Right lobe of liver (tissue), 6 donors: ENCODE data around the gene CNOT4. TPM values are rescaled to one million over a fixed set of nuclear protein-coding genes. Genes with fewer than 3 reads are reported as not detected.

Experiments used
- ATAC-seq, 4 donors: fragments of 200-7000 bp; cut with Tn5 transposase; one replicate each; pipeline ENCODE4 v1.9.1; 2020; ENCODE audit warnings: mild to moderate bottlenecking in 4 of 4, moderate library complexity in 4 of 4
- DNase-seq, 3 donors: peaks; one replicate each; pipeline ENCODE4 v3.0.0-alpha.2; 2020
- H3K27ac ChIP-seq, 3 donors: fragments of 200-600 bp; one replicate each; pipeline ENCODE4 v1.8.0; 2022
- H3K27me3 ChIP-seq, 2 donors: fragments of 200-600 bp; one replicate each; pipeline ENCODE4 v1.8.0; 2022
- H3K36me3 ChIP-seq, 4 donors: fragments of 200-600 bp; sonication (generic) in 1 of 4; one replicate each; pipeline versions ENCODE4 v1.5.1 to v1.8.0; 2017 to 2022; ENCODE audit warnings: control low read depth in 1 of 4
- H3K4me1 ChIP-seq, 4 donors: fragments of 200-600 bp; sonication (generic) in 1 of 4; one replicate each; pipeline versions ENCODE4 v1.5.1 to v1.8.0; 2017 to 2022; ENCODE audit warnings: control low read depth in 1 of 4
- H3K4me3 ChIP-seq, 3 donors: fragments of 200-600 bp; one replicate each; pipeline ENCODE4 v1.8.0; 2022
- H3K9me3 ChIP-seq, 4 donors: fragments of 200-600 bp; sonication (generic) in 1 of 4; one replicate each; pipeline versions ENCODE4 v1.5.1 to v1.8.0; 2017 to 2022; ENCODE audit warnings: control low read depth in 1 of 4
- POLR2A ChIP-seq: fragments of 450-650 bp; IDR thresholded peaks from one replicate; pipeline ENCODE4 v1.6.1; 2017; ENCODE audit warnings: antibody characterized with exemption, mild to moderate bottlenecking
- WGBS: methylation state at CpG from one replicate; pipeline ENCODE4 v1.1.6; 2018; ENCODE audit warnings: low coverage, low lambda C conversion rate; ENCODE audit not compliant: insufficient coverage; ENCODE audit errors: missing lambda C conversion rate; 5-methylcytosine and 5-hydroxymethylcytosine counted together
- intact Hi-C, 2 donors: fragments of 100-400 bp; cut with DNase I; formaldehyde crosslinking; loops; one replicate each; pipeline versions ENCODE4 v1.11.2 to v1.14.1; 2022
- total RNA-seq, 6 experiments: library from RNA; depleted of rRNA in 2 of 6; stranded (reverse); fragments of >200 nt in 2 of 6; fragmentation: NEBNext Ultra II Directional in 3 of 6; extraction: Animal tissue kit (Norgen Biotek cat#: 25700) in 3 of 6; gene quantifications; one replicate each; pipeline versions ENCODE4 v1.1.0 to v1.2.4, GENCODE V29; 2016 to 2023
- TF ChIP-seq, protein P1 (sequence below), 4 donors: fragments of 200-600 bp in 3 of 4; fragments of 450-650 bp in 1 of 4; IDR thresholded peaks; one replicate each; pipeline versions ENCODE4 v1.5.1 to v1.8.0; 2016 to 2022; ENCODE audit warnings: antibody characterized with exemption in 4 of 4, mild to moderate bottlenecking in 2 of 4
- donor health status: DM: no; HTN: yes; CAD: no.
- donor health status: DM: no; HTN: no; CAD: no.
- donor health status: DM: no; HTN: no; CAD: no.
- donor health status: DM: no; HTN: yes; CAD: no.
- donor health status: DM: no; HTN: yes; CAD: no.

The CNOT4 gene
- total RNA-seq, 6 experiments from 2014 or later, result 9.1 to 14.1 (median 11.0) TPM

- ATAC-seq, result no peak
- H3K27me3 ChIP-seq, result no peaks in the 10 kb centered on the region
- TF ChIP-seq POLR2A, result no peak
- 97% methylated on average over 3 of the region's 3 CpGs for WGBS
- no peak overlapping the region for H3K4me3 ChIP-seq
- DNase-seq, result no peak
- intact Hi-C loops, result no loop called here
- H3K36me3 ChIP-seq, result peaks cover 0 to 15% (median 6%) of the 10 kb centered on the region in 4 donors
- no peak overlapping the region for H3K27ac ChIP-seq
- H3K9me3 ChIP-seq, result no peaks in the 10 kb centered on the region
- peaks cover 0 to 3% (median 0%) of the 10 kb centered on the region in 4 donors for H3K4me1 ChIP-seq
These were observed 118.4 kb downstream of the CNOT4 start for GRCh38 chr7:135391514-135391913.

- DNase-seq, result no peak
- ATAC-seq, result no peak
- Histone ChIP-seq H3K4me1 (peaks cover 0 to 6% (median 0%) of the 10 kb centered on the region in 4 donors), H3K9me3 (no peaks in the 10 kb centered on the region), H3K27ac (no peak overlapping the region), H3K27me3 (no peaks in the 10 kb centered on the region), H3K4me3 (no peak overlapping the region), H3K36me3 (peaks cover 0 to 15% (median 6%) of the 10 kb centered on the region in 4 donors)
- TF ChIP-seq, protein P1, sequence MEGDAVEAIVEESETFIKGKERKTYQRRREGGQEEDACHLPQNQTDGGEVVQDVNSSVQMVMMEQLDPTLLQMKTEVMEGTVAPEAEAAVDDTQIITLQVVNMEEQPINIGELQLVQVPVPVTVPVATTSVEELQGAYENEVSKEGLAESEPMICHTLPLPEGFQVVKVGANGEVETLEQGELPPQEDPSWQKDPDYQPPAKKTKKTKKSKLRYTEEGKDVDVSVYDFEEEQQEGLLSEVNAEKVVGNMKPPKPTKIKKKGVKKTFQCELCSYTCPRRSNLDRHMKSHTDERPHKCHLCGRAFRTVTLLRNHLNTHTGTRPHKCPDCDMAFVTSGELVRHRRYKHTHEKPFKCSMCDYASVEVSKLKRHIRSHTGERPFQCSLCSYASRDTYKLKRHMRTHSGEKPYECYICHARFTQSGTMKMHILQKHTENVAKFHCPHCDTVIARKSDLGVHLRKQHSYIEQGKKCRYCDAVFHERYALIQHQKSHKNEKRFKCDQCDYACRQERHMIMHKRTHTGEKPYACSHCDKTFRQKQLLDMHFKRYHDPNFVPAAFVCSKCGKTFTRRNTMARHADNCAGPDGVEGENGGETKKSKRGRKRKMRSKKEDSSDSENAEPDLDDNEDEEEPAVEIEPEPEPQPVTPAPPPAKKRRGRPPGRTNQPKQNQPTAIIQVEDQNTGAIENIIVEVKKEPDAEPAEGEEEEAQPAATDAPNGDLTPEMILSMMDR (IDR thresholded peaks at IDR 0.05), result no peak
- no peak for TF ChIP-seq POLR2A
- intact Hi-C loops, result no loop called here
These were observed 119.1 kb downstream of the CNOT4 start for GRCh38 chr7:135390829-135391228.

DNA sequence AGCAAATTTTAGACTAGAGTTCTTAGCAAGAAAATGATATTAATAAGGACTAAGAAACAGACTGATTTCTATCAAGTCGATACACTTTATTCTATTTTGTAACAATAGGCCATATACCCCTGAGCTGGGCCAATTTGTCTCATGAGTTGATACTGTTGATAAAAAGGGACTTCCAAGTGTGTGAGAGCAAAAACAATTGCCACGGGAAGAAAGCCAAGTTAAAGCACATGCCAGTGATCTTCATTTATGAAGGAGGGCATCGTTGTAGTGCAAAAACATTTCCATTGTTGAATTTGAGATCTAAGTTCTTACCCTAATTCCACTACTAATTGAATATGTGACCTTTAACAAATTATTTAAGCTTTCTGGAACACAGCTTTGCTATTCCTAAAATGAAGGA, 119.9 kb downstream of the CNOT4 start:
- no peak overlapping the region for H3K27ac ChIP-seq
- no peaks in the 10 kb centered on the region for H3K27me3 ChIP-seq
- H3K4me3 ChIP-seq, result no peak overlapping the region
- intact Hi-C loops, result no loop called here
- H3K9me3 ChIP-seq, result no peaks in the 10 kb centered on the region
- peaks cover 0 to 15% (median 6%) of the 10 kb centered on the region in 4 donors for H3K36me3 ChIP-seq
- peaks cover 0 to 6% (median 0%) of the 10 kb centered on the region in 4 donors for H3K4me1 ChIP-seq
- 78% methylated on average over 3 of the region's 3 CpGs for WGBS
- DNase-seq, result no peak
- TF ChIP-seq POLR2A, result no peak
- TF ChIP-seq, protein P1 (IDR thresholded peaks at IDR 0.05), result no peak
- ATAC-seq, result no peak

DNA sequence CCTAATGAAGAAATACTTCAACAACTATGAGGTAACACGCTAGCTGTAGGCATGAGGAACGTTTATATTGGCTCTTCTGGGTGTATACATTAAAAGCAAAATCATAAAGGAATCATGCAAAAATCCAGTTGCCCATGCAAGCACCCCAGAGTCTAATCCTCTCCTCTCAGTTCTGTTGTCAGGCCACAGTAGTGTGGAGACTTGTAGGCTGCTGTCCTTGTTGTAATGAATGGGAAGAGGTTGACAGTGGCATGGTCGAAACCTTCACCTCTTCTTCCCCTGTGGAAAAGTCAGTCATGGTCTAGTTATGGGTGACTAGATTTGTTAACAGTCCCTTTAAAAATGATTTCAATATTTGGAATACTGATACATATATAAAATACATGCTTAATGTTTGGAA, 121.3 kb downstream of the CNOT4 start:
- peaks cover 0 to 7% (median 1%) of the 10 kb centered on the region in 4 donors for H3K36me3 ChIP-seq
- TF ChIP-seq POLR2A, result no peak
- TF ChIP-seq, protein P1 (IDR thresholded peaks at IDR 0.05), result no peak
- H3K4me1 ChIP-seq, result peaks cover 0 to 6% (median 0%) of the 10 kb centered on the region in 4 donors
- no peak overlapping the region for H3K27ac ChIP-seq
- H3K9me3 ChIP-seq, result no peaks in the 10 kb centered on the region
- no peak overlapping the region for H3K4me3 ChIP-seq
- 89% methylated on average over 3 of the region's 3 CpGs for WGBS
- no peaks in the 10 kb centered on the region for H3K27me3 ChIP-seq
- intact Hi-C loops, result no loop called here
- no peak for DNase-seq
- ATAC-seq, result no peak

DNA sequence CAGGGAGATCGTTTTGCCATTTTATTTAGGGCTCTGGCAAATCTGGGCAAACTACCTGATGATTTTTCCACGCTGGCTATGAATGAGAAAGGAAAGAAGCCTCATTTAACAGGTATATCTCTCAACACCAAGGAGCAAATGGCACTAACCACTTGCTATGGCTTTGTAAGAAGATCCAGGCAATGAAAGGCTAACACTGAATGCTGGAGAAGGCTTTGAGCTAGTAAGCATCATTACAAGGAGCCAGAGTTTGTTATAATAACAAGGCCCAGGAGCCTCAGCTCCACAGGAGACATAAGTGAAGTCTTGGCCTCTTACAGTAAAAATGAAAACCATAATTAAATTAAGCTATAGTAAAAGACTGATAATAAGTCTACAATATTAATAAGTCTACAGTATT, 123.1 kb downstream of the CNOT4 start:
- H3K9me3 ChIP-seq, result no peaks in the 10 kb centered on the region
- no peaks in the 10 kb centered on the region for H3K36me3 ChIP-seq
- H3K4me3 ChIP-seq, result no peak overlapping the region
- intact Hi-C loops, result no loop called here
- TF ChIP-seq, protein P1 (IDR thresholded peaks at IDR 0.05), result no peak
- TF ChIP-seq POLR2A, result no peak
- H3K4me1 ChIP-seq, result peaks cover 0 to 6% (median 0%) of the 10 kb centered on the region in 4 donors
- no peak overlapping the region for H3K27ac ChIP-seq
- WGBS, result 92% methylated on average over 2 of the region's 2 CpGs
- ATAC-seq (no peak), DNase-seq (no peak)
- H3K27me3 ChIP-seq, result no peaks in the 10 kb centered on the region
